Measurements from ENCODE around the gene MYOT.
"Not testable (repeated sequence)": the region's sequence is repeated elsewhere in the genome, so short reads cannot be mapped to it uniquely, and the experiment has no call there.

The MYOT gene

GRCh38 chr5:137867664-137868063, at the start of gene MYOT:
Gene MYOT (plus strand): TSS chr5:137867860. CDS start chr5:137870652, 2,792 bp downstream.
- DNase-seq = no peak

DNA sequence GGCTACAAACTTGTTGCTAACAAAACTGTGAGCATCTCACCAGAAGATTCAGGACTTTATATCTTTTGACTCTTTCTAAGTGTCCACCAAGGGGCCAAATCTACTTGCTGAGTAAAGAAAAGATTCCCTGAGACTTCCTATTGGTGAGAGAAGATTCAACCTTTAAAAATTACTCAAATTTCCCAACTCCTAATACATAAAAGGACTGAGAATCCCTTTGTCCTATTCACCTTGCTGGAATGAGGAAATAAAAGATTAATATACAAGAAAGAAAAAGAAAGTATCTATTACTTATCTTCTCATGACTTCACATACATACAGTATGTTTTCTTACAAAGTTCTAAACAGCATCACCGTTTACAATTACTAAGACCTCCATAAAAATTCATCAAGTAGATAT, 47.9 kb upstream of the MYOT start:
- no peak for DNase-seq

- DNase-seq = no peak
Measured at GRCh38 chr5:137822158-137822764, 45.4 kb upstream of the MYOT start.

DNA sequence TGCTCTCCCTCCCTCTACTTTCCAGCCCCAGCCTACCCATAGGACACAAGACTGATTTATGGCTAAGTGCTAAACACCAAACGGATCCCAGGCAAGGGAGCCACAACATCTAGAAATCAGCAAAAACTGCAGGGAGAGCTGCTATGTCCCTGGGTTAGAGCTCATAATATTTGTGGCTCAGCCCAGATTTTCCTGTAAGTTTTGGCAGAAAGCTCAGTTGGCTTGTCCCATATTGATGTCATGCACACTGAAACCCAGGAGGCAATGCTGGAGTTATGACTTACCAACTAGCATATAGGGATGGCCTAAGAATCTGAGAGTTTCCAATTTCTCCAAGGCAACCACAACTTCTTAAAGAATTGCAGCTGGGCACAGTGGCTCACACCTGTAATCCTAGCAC, 44.7 kb upstream of the MYOT start:
- no peak for DNase-seq

- no peak for DNase-seq
Measured at GRCh38 chr5:137825165-137825564, 42.5 kb upstream of the MYOT start.

DNA sequence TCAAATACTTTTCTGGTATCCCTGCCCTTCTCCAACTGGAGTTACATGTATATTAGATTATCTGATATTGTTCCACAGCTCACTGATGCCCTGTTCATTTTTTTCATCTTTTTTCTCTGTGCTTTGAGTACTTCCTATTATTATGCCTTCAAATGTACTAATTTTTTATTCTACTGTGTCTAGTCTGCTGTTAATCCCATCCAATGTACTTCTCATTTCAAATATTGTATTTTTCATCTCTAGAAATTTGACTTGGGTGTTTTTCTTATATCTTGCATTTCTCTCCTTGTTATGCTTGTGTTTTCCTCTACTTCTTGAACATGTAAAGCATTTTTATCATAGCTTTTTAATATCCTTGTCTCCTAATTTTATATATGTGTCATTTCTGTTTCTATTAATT, 41.6 kb upstream of the MYOT start:
- no peak for DNase-seq

DNA sequence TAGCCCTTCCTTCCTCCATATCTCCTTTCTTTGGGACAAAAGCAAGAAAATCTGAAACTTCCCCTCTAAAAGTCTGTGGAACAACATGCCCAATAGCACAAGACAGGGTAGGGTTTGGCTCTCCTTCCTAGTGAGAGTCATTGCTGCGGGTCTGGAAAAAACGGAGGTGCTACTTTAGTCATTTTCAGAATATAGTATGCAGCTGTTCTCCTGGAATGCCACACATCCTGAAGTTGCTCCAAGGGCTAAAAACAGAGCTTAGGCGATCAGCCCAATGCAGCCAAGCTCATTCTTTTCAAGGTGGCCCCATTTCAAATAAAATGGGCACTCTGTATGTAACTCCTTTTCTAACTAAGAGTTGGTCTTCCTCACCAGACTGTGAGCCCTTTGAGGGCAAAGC, 39.5 kb upstream of the MYOT start:
- no peak for DNase-seq

GRCh38 chr5:137828664-137829063, 39.0 kb upstream of the MYOT start:
- no peak for DNase-seq

DNA sequence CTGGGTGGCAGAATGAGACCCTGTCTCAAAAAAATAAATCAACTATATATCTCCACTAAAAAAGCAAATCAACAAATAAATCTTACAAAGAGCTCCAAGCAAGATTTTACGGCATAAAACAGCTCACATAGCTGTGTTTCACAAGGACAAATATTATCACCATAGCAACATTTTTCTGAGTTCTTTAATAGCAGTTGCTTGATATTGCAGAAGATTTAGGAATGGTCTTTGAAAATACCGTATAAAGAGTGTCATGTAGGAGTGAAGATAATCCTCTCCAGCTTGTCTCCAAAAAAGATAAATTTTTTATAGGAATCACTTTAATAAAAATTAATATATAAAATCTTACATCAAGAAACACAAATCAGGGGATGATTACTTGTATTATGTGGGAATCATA, 36.6 kb upstream of the MYOT start:
- DNase-seq = no peak

DNA sequence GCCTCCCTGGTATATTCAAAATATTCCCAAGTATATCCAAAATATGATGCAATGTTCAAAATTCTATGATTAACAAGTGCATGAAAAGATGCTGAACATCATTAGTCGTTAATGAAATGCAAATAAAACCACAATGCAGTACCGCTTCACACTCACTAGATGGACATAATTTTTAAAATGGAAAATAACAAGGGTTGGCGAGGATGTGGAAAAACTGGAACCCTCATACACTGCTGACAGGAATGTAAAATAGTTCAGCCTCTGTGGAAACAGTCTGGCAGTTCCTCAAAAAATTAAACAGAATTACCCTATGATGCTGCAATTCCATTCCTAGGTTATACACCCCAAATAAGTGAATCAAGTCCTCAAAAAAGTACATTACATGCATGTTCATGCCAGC, 36.1 kb upstream of the MYOT start:
- no peak for DNase-seq

DNA sequence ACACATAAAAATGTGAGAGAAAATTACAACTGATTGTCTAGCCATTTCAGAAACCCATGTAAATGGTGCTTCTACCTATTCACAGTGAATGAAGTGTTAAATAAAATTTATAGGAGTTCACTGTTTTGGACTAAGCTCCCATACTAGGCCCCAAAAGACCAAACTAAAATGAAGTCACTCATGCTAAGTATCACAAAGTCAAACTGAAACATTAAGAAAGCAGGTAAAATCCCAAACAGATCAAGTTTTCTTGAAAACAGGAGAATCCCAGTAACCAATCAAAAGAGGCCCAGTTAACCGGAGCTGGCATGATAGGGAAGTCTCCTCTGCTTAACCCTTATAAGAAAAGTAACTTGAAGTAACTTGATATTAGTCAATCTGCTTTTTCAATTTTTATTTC, 35.2 kb upstream of the MYOT start:
- DNase-seq = no peak

DNA sequence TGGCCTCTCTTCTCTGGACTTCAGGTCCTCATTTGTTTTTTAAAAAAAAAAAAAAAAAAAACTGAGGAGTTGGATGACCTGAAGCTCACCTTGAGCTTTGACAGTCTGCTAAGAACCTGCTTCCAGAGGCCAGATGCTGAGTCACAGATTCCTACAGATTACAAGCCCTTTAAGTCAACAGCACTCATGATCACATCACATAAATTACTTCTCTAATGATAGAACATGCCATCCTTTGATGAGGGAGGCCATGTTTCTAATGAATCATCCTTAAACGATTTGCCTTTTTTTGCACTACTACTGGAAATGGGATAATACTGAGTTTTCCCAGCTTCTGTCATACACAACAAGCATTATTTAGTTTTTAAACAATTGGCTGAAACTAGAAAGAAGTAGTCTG, 34.2 kb upstream of the MYOT start:
- DNase-seq = no peak

DNA sequence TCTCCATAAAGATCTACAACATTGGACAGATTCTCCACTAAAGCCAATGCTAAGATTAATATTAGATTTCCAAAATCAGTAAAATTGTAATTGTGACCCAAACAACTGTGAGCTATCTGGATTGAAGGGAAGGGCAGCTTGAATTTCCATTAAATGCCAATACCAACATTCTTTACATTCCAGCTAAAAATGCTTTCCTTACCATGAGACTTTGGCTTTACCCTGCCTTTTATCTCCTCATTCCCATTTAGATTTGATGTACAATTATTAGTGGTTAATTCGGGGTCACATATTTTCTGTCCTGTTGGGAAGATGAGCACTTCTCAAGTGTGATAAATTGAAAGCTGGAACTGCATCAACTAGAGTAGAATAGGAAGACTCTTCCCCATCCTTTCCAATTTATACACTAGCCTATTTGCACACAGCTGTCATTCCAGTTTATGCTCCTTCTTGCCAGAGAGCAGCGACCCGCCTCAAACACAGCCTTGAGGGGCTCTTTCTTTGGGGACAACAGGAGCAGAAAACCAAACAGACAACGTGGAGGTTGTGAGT, 33.1 kb upstream of the MYOT start:
- DNase-seq = no peak

- no peak for DNase-seq
Measured at GRCh38 chr5:137836298-137836697, 31.4 kb upstream of the MYOT start.

DNA sequence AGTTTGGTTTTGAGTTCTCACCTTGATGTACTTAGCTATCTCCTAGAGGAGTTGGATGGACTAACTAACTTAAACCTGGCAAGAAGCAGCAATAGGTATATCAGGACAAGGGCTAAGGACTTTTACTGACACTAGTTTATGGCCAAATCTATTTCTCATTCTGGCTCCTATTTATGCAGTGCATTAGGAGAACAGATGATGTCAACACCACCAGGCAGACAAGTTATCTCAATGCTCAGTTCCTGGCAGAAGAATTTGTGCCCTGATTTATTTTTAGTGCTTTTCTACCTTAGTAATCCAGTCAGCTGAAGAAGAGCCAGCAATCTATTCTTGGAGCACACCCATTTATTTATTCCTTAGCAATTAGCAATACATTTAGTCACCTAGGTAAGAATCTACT, 30.7 kb upstream of the MYOT start:
- no peak for DNase-seq

- no peak for DNase-seq
Measured at GRCh38 chr5:137837491-137838394, 29.9 kb upstream of the MYOT start.

DNA sequence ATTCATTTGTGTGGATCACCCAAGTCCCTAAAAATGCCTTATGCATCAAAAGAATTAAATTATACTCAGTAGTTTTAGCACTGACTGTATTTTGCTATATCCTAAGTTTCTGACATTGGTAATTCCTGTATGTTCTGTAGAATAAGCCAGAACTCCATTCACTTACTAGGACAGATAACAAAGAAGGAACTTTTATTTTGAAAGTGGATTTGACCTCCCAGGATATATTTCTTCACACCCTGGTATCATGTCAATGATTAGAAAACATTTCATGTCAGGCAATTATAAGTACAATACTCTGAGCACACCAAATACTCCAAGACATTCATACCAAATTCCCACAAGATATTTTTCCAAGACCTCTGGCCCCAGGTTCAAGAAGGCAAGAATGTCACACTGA, 28.7 kb upstream of the MYOT start:
- DNase-seq = no peak

DNA sequence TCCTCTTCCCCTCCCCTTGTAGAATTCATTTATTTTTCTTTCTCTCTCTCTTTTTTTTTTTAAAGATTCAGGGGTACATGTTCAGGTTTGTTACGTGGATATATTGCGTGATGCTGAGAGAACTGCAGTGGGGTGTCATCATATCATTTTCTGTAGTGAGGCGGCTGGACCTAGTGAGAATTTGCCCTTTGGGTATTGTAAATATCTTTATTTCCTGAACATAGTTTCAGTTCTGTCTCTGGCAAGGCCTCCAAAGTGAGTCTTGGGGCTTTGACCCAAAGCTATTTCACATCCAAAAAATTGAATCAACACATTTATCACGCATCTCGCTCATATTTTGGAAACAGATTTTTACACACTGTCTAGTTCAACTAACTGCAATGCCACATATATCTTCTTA, 25.4 kb upstream of the MYOT start:
- no peak for DNase-seq

DNA sequence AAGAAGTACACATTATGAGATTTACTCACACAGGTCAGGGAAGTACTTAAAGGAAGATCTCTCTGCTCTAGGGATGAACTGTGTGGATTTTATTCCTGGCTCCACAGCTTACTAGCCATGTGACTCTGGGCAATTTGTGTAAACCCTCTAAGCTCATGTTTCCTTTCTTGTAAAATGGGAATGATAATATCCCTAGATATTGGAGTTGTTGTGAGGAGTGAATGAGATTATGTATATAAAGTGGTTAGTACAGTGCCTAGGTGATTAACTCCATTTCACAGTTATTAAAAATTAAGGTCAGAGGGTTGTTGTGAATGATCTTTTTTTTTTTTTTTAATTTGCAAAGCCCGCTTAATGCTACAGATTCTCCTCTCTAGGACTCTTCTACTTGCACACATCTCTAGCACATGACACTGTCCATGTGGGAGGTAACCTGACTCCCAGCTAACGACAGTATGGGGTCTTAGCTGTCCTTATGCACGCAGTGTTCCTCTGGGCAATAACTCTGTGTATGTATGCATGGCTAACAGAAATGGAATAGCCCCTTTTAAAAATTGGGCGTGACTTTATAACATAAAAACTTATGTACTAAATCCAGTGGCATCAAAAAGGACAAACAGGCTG, 23.9 kb upstream of the MYOT start:
- no peak for DNase-seq

DNA sequence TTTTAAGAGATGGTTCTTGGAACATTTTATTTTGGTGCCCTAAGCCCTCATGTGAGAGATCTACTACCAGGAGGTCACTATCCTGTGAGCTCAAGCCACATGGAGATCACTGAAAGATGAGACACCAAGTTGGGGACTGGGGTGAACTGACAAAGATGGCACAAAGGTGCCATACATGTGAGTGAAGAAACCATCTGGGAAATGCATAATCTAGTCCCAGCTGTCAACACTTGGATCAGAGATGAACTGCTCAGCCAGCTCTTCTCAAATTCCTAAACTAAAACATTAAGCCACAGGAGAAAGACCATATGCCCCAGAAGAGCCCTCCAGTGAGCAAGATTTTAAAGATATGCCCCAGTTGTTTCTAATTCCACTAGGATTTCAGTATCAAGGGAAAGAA, 22.2 kb upstream of the MYOT start:
- DNase-seq = no peak

DNA sequence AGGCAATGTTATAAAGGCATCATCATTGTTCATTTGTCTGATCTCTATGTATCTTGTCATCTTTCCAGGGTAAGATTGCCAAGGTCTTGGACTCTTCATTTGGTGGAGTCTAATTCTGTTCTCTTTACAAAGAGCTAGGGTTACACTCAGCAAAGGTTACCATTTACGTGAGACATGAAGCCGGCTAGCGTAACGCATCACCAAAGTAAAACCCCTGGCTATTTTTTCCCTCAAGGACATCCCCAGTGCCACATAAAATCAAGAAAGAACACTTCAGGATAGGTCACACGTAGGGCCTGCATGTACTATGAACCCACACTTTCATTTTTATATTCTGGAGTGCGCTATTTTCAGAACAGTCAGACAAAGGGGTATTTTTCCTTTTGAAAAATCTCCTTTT, 20.0 kb upstream of the MYOT start:
- no peak for DNase-seq

GRCh38 chr5:137853165-137853564, 14.5 kb upstream of the MYOT start:
- DNase-seq = not testable (repeated sequence)

- no peak for DNase-seq
Measured at GRCh38 chr5:137856201-137856600, 11.5 kb upstream of the MYOT start.
